GM21515 (cell line): ENCODE results near the gene WDFY3.

Source experiments
- ATAC-seq: cut with Tn5 transposase; IDR thresholded peaks from one replicate; pipeline ENCODE4 v1.9.1; 2021; ENCODE audit not compliant: unreplicated experiment

Gene WDFY3

DNA sequence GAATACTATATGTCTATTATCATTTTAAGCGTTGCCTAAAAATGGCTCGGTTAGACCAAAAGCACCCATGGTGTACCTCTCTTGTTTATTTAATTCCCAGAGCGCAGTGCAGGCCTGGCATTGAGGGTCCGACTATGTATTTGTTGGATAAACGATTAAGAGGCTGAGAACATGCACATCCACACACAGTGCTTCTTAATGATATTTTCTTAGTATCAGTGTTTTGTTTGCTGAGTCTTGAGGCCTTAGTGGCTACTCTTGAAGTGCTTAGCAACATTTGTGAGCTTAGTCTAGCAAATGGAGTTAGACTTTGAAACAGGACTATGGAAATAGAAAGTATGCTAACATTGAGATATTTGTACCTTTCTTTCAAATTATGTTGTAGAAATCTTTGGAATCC lies 339.8 kb downstream of the WDFY3 start:
- ATAC-seq = no peak

DNA sequence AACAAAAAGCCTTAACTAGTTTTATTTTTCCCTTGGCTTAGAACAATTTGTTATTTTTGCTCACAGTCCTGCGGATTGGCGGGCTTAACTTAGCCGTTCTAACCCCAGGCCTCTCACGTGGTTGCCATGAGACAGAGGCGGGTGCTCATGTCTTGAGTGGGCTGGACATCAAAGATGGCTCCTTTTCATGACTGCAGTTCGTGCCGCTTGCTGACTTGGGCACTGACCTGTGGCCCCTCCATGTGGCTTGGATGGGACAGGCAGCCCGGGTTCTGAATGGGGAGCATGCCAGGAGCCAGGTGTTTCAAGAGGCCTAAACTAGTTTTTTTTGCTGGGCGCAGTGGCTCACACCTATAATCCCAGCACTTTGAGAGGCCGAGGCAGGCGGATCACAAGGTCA lies 342.8 kb downstream of the WDFY3 start:
- no peak for ATAC-seq

DNA sequence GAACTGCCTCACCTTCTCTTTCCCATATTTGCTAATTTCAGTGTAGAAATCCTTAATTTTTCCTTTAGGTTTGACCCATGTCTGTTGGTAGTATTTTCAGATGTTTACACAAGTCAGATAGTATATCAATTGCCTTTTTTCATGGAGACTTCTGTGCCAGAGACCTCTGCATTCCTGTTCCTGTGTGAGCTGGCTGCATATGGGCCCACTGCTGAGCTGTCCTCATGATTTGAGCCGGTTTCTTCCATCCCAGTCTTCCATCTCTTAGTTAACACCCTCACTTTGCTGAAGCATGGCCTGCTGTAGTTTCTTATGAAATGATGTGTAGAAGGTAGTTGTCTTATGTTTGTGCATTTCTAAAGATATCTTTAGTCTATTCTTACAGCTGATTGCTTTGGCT lies 343.5 kb downstream of the WDFY3 start:
- no peak for ATAC-seq
